ENCODE data around the gene ZNF565.
"Not testable (repeated sequence)": the region's sequence is repeated elsewhere in the genome, so short reads cannot be mapped to it uniquely, and the experiment has no call there.

The ZNF565 gene

GRCh38 chr19:36236304-36236945, 22.0 kb upstream of the ZNF565 start:
- Mint-ChIP-seq H3K4me3 (no peak overlapping the region), H3K27ac (no peak overlapping the region), H3K36me3 (ENCODE audit: low read depth) (peaks cover 87% of the 10 kb centered on the region), H3K9me3 (peaks cover 92% of the 10 kb centered on the region), H3K4me1 (ENCODE audit: low read depth) (no peaks in the 10 kb centered on the region), H3K27me3 (no peaks in the 10 kb centered on the region)
- intact Hi-C loops (cut with micrococcal nuclease) = no loop called here

- H3K27me3 Mint-ChIP-seq; H3K27ac Mint-ChIP-seq; H3K4me3 Mint-ChIP-seq; intact Hi-C loops (cut with micrococcal nuclease); H3K4me1 Mint-ChIP-seq (ENCODE audit: low read depth): not testable (repeated sequence)
- peaks cover 92% of the 10 kb centered on the region for H3K9me3 Mint-ChIP-seq
- peaks cover 98% of the 10 kb centered on the region for H3K36me3 Mint-ChIP-seq (ENCODE audit: low read depth)
Measured at GRCh38 chr19:36233626-36234025, 19.2 kb upstream of the ZNF565 start.

DNA sequence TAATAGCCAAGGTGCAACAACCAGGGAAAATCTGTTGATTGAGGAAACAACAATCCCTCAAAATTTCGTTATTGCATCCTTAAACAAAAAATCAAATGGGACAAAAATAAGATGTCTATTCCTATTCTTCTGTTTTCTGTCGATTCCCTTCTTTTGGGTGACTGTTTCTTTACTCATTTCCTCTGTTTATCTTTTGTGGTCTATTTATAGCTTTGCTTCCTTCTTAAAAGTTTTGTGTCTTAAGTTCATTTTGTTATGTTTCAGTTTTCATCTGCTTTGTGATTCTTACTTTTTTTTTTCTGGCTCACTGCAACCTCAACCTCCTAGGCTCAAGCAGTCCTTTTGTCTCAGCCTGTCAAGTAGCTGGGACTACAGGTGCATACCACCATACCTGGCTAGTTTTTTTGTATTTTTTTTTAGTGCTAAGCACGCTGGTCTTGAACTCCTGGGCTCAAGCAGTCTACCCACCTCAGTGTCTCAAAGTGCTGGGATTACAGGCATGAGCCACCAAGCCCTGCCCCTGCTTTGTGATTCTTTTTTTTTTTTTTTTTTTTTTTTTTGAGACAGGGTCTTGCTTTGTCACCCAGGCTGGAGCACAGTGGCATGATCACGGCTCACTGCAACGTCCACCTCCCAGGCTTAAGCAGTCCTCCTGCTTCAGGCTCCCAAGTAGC, 10.9 kb upstream of the ZNF565 start:
- H3K27ac Mint-ChIP-seq = no peak overlapping the region
- intact Hi-C loops (cut with micrococcal nuclease) = no loop called here
- H3K27me3 Mint-ChIP-seq = no peaks in the 10 kb centered on the region
- peaks cover 57% of the 10 kb centered on the region for H3K9me3 Mint-ChIP-seq
- H3K4me3 Mint-ChIP-seq = no peak overlapping the region
- H3K4me1 Mint-ChIP-seq (ENCODE audit: low read depth) = peaks cover 14% of the 10 kb centered on the region
- peaks cover 100% of the 10 kb centered on the region for H3K36me3 Mint-ChIP-seq (ENCODE audit: low read depth)

GRCh38 chr19:36222503-36222902, 8.0 kb upstream of the ZNF565 start:
- Mint-ChIP-seq H3K4me1 (ENCODE audit: low read depth) (peaks cover 25% of the 10 kb centered on the region), H3K36me3 (ENCODE audit: low read depth) (peaks cover 94% of the 10 kb centered on the region), H3K27me3 (no peaks in the 10 kb centered on the region), H3K4me3 (no peak overlapping the region), H3K27ac (no peak overlapping the region), H3K9me3 (peaks cover 46% of the 10 kb centered on the region)
- intact Hi-C loops (cut with micrococcal nuclease) = no loop called here

DNA sequence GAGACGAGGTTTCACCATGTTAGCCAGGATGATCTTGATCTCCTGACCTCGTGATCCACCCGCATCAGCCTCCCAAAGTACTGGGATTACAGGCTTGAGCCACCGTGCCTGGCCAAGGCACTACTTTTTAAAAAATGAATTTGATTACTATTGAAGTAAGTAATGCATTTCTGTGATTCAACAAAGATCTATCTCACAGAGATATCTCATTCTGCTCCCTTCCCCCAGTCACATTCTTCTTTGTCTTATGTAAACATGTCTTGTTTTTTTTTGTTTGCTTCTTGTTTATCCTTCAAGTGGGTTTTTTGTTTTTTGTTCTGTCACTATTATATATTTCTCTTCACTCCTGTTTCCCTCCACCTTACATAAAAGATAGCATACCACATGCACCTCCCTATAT, 7.0 kb upstream of the ZNF565 start:
- Mint-ChIP-seq H3K4me3 (no peak overlapping the region), H3K9me3 (peaks cover 42% of the 10 kb centered on the region), H3K27ac (no peak overlapping the region), H3K4me1 (ENCODE audit: low read depth) (peaks cover 25% of the 10 kb centered on the region), H3K27me3 (no peaks in the 10 kb centered on the region), H3K36me3 (ENCODE audit: low read depth) (peaks cover 90% of the 10 kb centered on the region)
- intact Hi-C loops (cut with micrococcal nuclease) = no loop called here

- H3K27me3 Mint-ChIP-seq = no peaks in the 10 kb centered on the region
- H3K36me3 Mint-ChIP-seq (ENCODE audit: low read depth) = peaks cover 37% of the 10 kb centered on the region
- peaks cover 11% of the 10 kb centered on the region for H3K4me1 Mint-ChIP-seq (ENCODE audit: low read depth)
- intact Hi-C loops (cut with micrococcal nuclease) = loop anchor here (10.0 kb wide), 3 partner anchors 71 to 1559 kb away; partner anchors contain the start of genes CAPNS1, ZNF529 and ZNF573
- H3K27ac Mint-ChIP-seq = no peak overlapping the region
- H3K9me3 Mint-ChIP-seq = peaks cover 11% of the 10 kb centered on the region
- H3K4me3 Mint-ChIP-seq = no peak overlapping the region
Measured at GRCh38 chr19:36215276-36216123, 1.0 kb upstream of the ZNF565 start.

GRCh38 chr19:36212895-36213294, 1.6 kb downstream of the ZNF565 start:
- Mint-ChIP-seq H3K4me1 (ENCODE audit: low read depth) (no peaks in the 10 kb centered on the region), H3K4me3 (no peak overlapping the region), H3K27me3 (no peaks in the 10 kb centered on the region), H3K9me3 (no peaks in the 10 kb centered on the region), H3K36me3 (ENCODE audit: low read depth) (peaks cover 14% of the 10 kb centered on the region), H3K27ac (no peak overlapping the region)
- intact Hi-C loops (cut with micrococcal nuclease) = loop anchor here (10.0 kb wide), 3 partner anchors 68 to 1562 kb away; partner anchors contain the start of genes CAPNS1, ZNF529 and ZNF573

- Mint-ChIP-seq H3K27ac (no peak overlapping the region), H3K36me3 (ENCODE audit: low read depth) (peaks cover 23% of the 10 kb centered on the region), H3K4me1 (ENCODE audit: low read depth) (no peaks in the 10 kb centered on the region), H3K9me3 (no peaks in the 10 kb centered on the region), H3K4me3 (no peak overlapping the region), H3K27me3 (no peaks in the 10 kb centered on the region)
- intact Hi-C loops (cut with micrococcal nuclease) = loop anchor here (10.0 kb wide), 3 partner anchors 66 to 1564 kb away; partner anchors contain the start of genes CAPNS1, ZNF529 and ZNF573
Measured at GRCh38 chr19:36210497-36210896, 4.0 kb downstream of the ZNF565 start.

GRCh38 chr19:36209372-36209771, 5.1 kb downstream of the ZNF565 start:
- H3K4me3 Mint-ChIP-seq = no peak overlapping the region
- H3K27me3 Mint-ChIP-seq = no peaks in the 10 kb centered on the region
- intact Hi-C loops (cut with micrococcal nuclease) = no loop called here
- H3K9me3 Mint-ChIP-seq = no peaks in the 10 kb centered on the region
- H3K27ac Mint-ChIP-seq = no peak overlapping the region
- H3K4me1 Mint-ChIP-seq (ENCODE audit: low read depth) = no peaks in the 10 kb centered on the region
- peaks cover 32% of the 10 kb centered on the region for H3K36me3 Mint-ChIP-seq (ENCODE audit: low read depth)

- Mint-ChIP-seq H3K36me3 (ENCODE audit: low read depth) (peaks cover 36% of the 10 kb centered on the region), H3K27ac (no peak overlapping the region), H3K4me3 (no peak overlapping the region), H3K27me3 (no peaks in the 10 kb centered on the region), H3K9me3 (no peaks in the 10 kb centered on the region), H3K4me1 (ENCODE audit: low read depth) (no peaks in the 10 kb centered on the region)
- intact Hi-C loops (cut with micrococcal nuclease) = no loop called here
Measured at GRCh38 chr19:36207605-36208252, 6.7 kb downstream of the ZNF565 start.

- no peaks in the 10 kb centered on the region for H3K4me1 Mint-ChIP-seq (ENCODE audit: low read depth)
- H3K36me3 Mint-ChIP-seq (ENCODE audit: low read depth) = peaks cover 58% of the 10 kb centered on the region
- no peaks in the 10 kb centered on the region for H3K27me3 Mint-ChIP-seq
- no peak overlapping the region for H3K27ac Mint-ChIP-seq
- H3K9me3 Mint-ChIP-seq = no peaks in the 10 kb centered on the region
- intact Hi-C loops (cut with micrococcal nuclease) = no loop called here
- H3K4me3 Mint-ChIP-seq = no peak overlapping the region
Measured at GRCh38 chr19:36203293-36203692, 11.2 kb downstream of the ZNF565 start.

GRCh38 chr19:36201684-36202083, 12.8 kb downstream of the ZNF565 start:
- Mint-ChIP-seq H3K27me3 (no peaks in the 10 kb centered on the region), H3K4me1 (ENCODE audit: low read depth) (no peaks in the 10 kb centered on the region), H3K9me3 (no peaks in the 10 kb centered on the region), H3K36me3 (ENCODE audit: low read depth) (peaks cover 65% of the 10 kb centered on the region), H3K4me3 (no peak overlapping the region), H3K27ac (no peak overlapping the region)
- intact Hi-C loops (cut with micrococcal nuclease) = no loop called here

- Mint-ChIP-seq H3K4me3 (no peak overlapping the region), H3K9me3 (no peaks in the 10 kb centered on the region), H3K36me3 (ENCODE audit: low read depth) (peaks cover 80% of the 10 kb centered on the region), H3K27me3 (no peaks in the 10 kb centered on the region), H3K27ac (no peak overlapping the region), H3K4me1 (ENCODE audit: low read depth) (no peaks in the 10 kb centered on the region)
- intact Hi-C loops (cut with micrococcal nuclease) = no loop called here
Measured at GRCh38 chr19:36198119-36198518, 16.3 kb downstream of the ZNF565 start.

Measured in dendritic cell treated with granulocyte-macrophage colony-stimulating factor and Interleukin-4, amounts not matched to agents 40 ng/mL and 50 ng/mL, for 4 days (primary cell).